CD14-positive monocyte (primary cell): ENCODE data around the gene RNU2-63P. TPM values are rescaled to one million over a fixed set of nuclear protein-coding genes. Genes with fewer than 3 reads are reported as not detected.

Experiments used
- DNase-seq, 3 donors: peaks; one replicate each; pipeline ENCODE4 v3.0.0-alpha.2; 2011 to 2022
- H2AFZ ChIP-seq: 2 replicates; pipeline ENCODE4 v1.6.0; 2012; ENCODE audit warnings: mild to moderate bottlenecking, low read depth, low read length, inconsistent platforms; ENCODE audit not compliant: insufficient read depth, poor library complexity, severe bottlenecking
- H3K27ac ChIP-seq, 2 donors: 1 replicate in 1 of 2; 2 replicates in 1 of 2; pipeline ENCODE4 v1.5.1; 2012 to 2013; ENCODE audit warnings: low read length in 2 of 2, control low read depth in 1 of 2, inconsistent platforms in 1 of 2, low read depth in 1 of 2, mild to moderate bottlenecking in 1 of 2
- H3K27me3 ChIP-seq, 2 donors: one replicate each; pipeline versions ENCODE4 v1.6.0 to v1.6.1; 2011 to 2013; ENCODE audit warnings: low read length in 2 of 2; ENCODE audit not compliant: control insufficient read depth in 2 of 2, insufficient read depth in 2 of 2
- H3K36me3 ChIP-seq, 2 donors: replicated peaks in 1 of 2; 1 replicate in 1 of 2; 2 replicates in 1 of 2; pipeline versions ENCODE4 v1.5.1 to v1.6.1; 2012 to 2013; ENCODE audit warnings: low read length in 2 of 2, control low read depth in 1 of 2, inconsistent platforms in 1 of 2, mild to moderate bottlenecking in 1 of 2; ENCODE audit not compliant: insufficient read depth in 2 of 2, control insufficient read depth in 1 of 2
- H3K4me1 ChIP-seq, 2 donors: 1 replicate in 1 of 2; 2 replicates in 1 of 2; pipeline versions ENCODE4 v1.5.1 to v1.6.1; 2012 to 2013; ENCODE audit warnings: low read length in 2 of 2, control low read depth in 1 of 2, inconsistent platforms in 1 of 2, mild to moderate bottlenecking in 1 of 2, moderate library complexity in 1 of 2; ENCODE audit not compliant: insufficient read depth in 2 of 2, control insufficient read depth in 1 of 2
- H3K4me2 ChIP-seq: replicated peaks from 2 replicates; pipeline ENCODE3; 2012; ENCODE audit warnings: low read length, moderate library complexity, mild to moderate bottlenecking; ENCODE audit not compliant: poor library complexity, severe bottlenecking; ENCODE audit errors: extremely low read depth
- H3K4me3 ChIP-seq, 3 experiments: fragments of 200-600 bp in 1 of 3; sonication (generic) in 1 of 3; replicated peaks in 1 of 3; 1 replicate in 2 of 3; 2 replicates in 1 of 3; pipeline ENCODE4 v1.5.1; 2011 to 2013; ENCODE audit warnings: low read length in 3 of 3, mild to moderate bottlenecking in 3 of 3, control low read depth in 2 of 3, low read depth in 2 of 3, inconsistent platforms in 1 of 3, moderate library complexity in 1 of 3
- H3K79me2 ChIP-seq: 2 replicates; pipeline ENCODE4 v1.6.0; 2012; ENCODE audit warnings: mild to moderate bottlenecking, control low read depth, inconsistent platforms, low read length, moderate library complexity; ENCODE audit not compliant: insufficient read depth
- H3K9ac ChIP-seq: 2 replicates; pipeline ENCODE4 v1.6.0; 2017; ENCODE audit warnings: low read length, mild to moderate bottlenecking; ENCODE audit not compliant: insufficient read depth, poor library complexity, severe bottlenecking
- H3K9me3 ChIP-seq, 2 donors: replicated peaks in 1 of 2; 1 replicate in 1 of 2; 2 replicates in 1 of 2; pipeline versions ENCODE4 v1.5.1 to v1.6.1; 2012 to 2013; ENCODE audit warnings: low read length in 2 of 2, control low read depth in 1 of 2; ENCODE audit not compliant: control insufficient read depth in 1 of 2, insufficient read depth in 1 of 2
- H4K20me1 ChIP-seq: 2 replicates; pipeline ENCODE4 v1.6.0; 2012; ENCODE audit warnings: mild to moderate bottlenecking, low read length, control low read depth, moderate library complexity; ENCODE audit not compliant: insufficient read depth
- H3K27ac Mint-ChIP-seq, 7 donors: one replicate each; pipeline ENCODE4 v1.8.0; 2020; ENCODE audit warnings: mild to moderate bottlenecking in 7 of 7, mixed read lengths in 7 of 7, moderate library complexity in 6 of 7, inconsistent platforms in 2 of 7
- H3K27me3 Mint-ChIP-seq, 3 donors: one replicate each; pipeline ENCODE4 v1.8.0; 2021 to 2022; ENCODE audit warnings: low read depth in 3 of 3, mild to moderate bottlenecking in 3 of 3, mixed read lengths in 3 of 3, moderate library complexity in 3 of 3, inconsistent platforms in 1 of 3
- H3K36me3 Mint-ChIP-seq, 2 donors: one replicate each; pipeline ENCODE4 v1.8.0; 2020; ENCODE audit warnings: mixed read lengths in 2 of 2, inconsistent platforms in 1 of 2, mild to moderate bottlenecking in 1 of 2
- H3K4me1 Mint-ChIP-seq: one replicate; pipeline ENCODE4 v1.8.0; 2020; ENCODE audit warnings: mild to moderate bottlenecking, mixed read lengths
- H3K4me3 Mint-ChIP-seq, 2 donors: one replicate each; pipeline ENCODE4 v1.8.0; 2020; ENCODE audit warnings: mild to moderate bottlenecking in 2 of 2, mixed read lengths in 2 of 2, moderate library complexity in 1 of 2
- H3K9me3 Mint-ChIP-seq, 7 donors: one replicate each; pipeline ENCODE4 v1.8.0; 2020 to 2022; ENCODE audit warnings: mixed read lengths in 7 of 7, mild to moderate bottlenecking in 6 of 7, moderate library complexity in 6 of 7, inconsistent platforms in 2 of 7
- WGBS: methylation state at CpG from one replicate; pipeline ENCODE4 v1.1.5; 2013; ENCODE audit warnings: missing lambda C conversion rate; ENCODE audit not compliant: insufficient coverage; 5-methylcytosine and 5-hydroxymethylcytosine counted together
- intact Hi-C, 2 donors: fragments of 100-400 bp; cut with micrococcal nuclease; formaldehyde crosslinking; loops; one replicate each; pipeline versions ENCODE4 v1.15.0 to v1.15.1; 2023
- polyA plus RNA-seq, 3 donors: library from polyadenylated mRNA; depleted of rRNA in 1 of 3; unstranded in 2 of 3; stranded (reverse) in 1 of 3; fragments of 300-500 nt in 2 of 3; fragments of >200 nt in 1 of 3; fragmentation: Illumina TruSeq in 2 of 3; gene quantifications; 1 replicate in 2 of 3; 2 replicates in 1 of 3; pipeline ENCODE4 v1.2.3, GENCODE V29; 2012 to 2021
- TF ChIP-seq, protein P1 (sequence below): fragments of 200-600 bp; IDR thresholded peaks from one replicate; pipeline ENCODE4 v1.8.0; 2022; ENCODE audit warnings: antibody characterized with exemption, mild to moderate bottlenecking

The RNU2-63P gene
- polyA plus RNA-seq, 3 donors = 7.5 to 8.0 TPM; not detected in 1

GRCh38 chr2:88022669-88022921 is 6.2 kb upstream of the RNU2-63P start:
- no peak for DNase-seq
- peaks cover 4 to 8% (median 6%) of the 10 kb centered on the region in 7 donors for H3K9me3 Mint-ChIP-seq
- H3K36me3 Mint-ChIP-seq = peaks cover 14 to 21% of the 10 kb centered on the region in 2 donors
- Histone ChIP-seq H2AFZ (no peak overlapping the region), H3K36me3 (peaks cover 0 to 8% of the 10 kb centered on the region in 2 donors), H3K27ac (no peak overlapping the region), H3K4me1 (peaks cover 3 to 6% of the 10 kb centered on the region in 2 donors), H3K9me3 (no peaks in the 10 kb centered on the region), H3K79me2 (no peaks in the 10 kb centered on the region), H3K4me2 (no peak overlapping the region), H3K27me3 (no peaks in the 10 kb centered on the region), H3K4me3 (no peak overlapping the region), H4K20me1 (peaks cover 5% of the 10 kb centered on the region), H3K9ac (no peak overlapping the region)
- peaks cover 18% of the 10 kb centered on the region for H3K4me1 Mint-ChIP-seq
- TF ChIP-seq, protein P1, sequence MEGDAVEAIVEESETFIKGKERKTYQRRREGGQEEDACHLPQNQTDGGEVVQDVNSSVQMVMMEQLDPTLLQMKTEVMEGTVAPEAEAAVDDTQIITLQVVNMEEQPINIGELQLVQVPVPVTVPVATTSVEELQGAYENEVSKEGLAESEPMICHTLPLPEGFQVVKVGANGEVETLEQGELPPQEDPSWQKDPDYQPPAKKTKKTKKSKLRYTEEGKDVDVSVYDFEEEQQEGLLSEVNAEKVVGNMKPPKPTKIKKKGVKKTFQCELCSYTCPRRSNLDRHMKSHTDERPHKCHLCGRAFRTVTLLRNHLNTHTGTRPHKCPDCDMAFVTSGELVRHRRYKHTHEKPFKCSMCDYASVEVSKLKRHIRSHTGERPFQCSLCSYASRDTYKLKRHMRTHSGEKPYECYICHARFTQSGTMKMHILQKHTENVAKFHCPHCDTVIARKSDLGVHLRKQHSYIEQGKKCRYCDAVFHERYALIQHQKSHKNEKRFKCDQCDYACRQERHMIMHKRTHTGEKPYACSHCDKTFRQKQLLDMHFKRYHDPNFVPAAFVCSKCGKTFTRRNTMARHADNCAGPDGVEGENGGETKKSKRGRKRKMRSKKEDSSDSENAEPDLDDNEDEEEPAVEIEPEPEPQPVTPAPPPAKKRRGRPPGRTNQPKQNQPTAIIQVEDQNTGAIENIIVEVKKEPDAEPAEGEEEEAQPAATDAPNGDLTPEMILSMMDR = no peak
- peaks cover 0 to 5% (median 3%) of the 10 kb centered on the region in 3 donors for H3K27me3 Mint-ChIP-seq
- intact Hi-C loops = no loop called here
- no peak overlapping the region for H3K27ac Mint-ChIP-seq
- 87% methylated on average over 3 of the region's 5 CpGs for WGBS
- H3K4me3 Mint-ChIP-seq = no peak overlapping the region

GRCh38 chr2:88019985-88020384 is 3.6 kb upstream of the RNU2-63P start:
- Histone ChIP-seq H2AFZ (no peak overlapping the region), H3K4me3 (no peak overlapping the region), H3K79me2 (no peaks in the 10 kb centered on the region), H3K27ac (no peak overlapping the region), H3K27me3 (peaks cover 0 to 2% of the 10 kb centered on the region in 2 donors), H3K36me3 (no peaks in the 10 kb centered on the region), H3K9me3 (no peaks in the 10 kb centered on the region), H3K9ac (no peak overlapping the region), H3K4me1 (peaks cover 10 to 13% of the 10 kb centered on the region in 2 donors), H3K4me2 (no peak overlapping the region), H4K20me1 (no peaks in the 10 kb centered on the region)
- Mint-ChIP-seq H3K27me3 (peaks cover 0 to 12% (median 8%) of the 10 kb centered on the region in 3 donors), H3K9me3 (peaks cover 4 to 8% (median 6%) of the 10 kb centered on the region in 7 donors), H3K4me1 (peaks cover 18% of the 10 kb centered on the region), H3K4me3 (no peak overlapping the region), H3K36me3 (peaks cover 4 to 5% of the 10 kb centered on the region in 2 donors), H3K27ac (no peak overlapping the region)
- no peak for DNase-seq
- intact Hi-C loops = loop anchor here in 1 of 2 donors (5.0 kb wide), 1 partner anchor 42 kb away; no protein-coding TSS in a partner anchor
- WGBS = 83% methylated on average over 1 of the region's 3 CpGs
- TF ChIP-seq, protein P1 = no peak
